ENCODE measurements around the gene ENOX2.
A peak's percentile ranks its signal among the peaks of the same experiment; 100 is the strongest.

The ENOX2 gene

GRCh38 chrX:130645955-130646583, 256.9 kb downstream of the ENOX2 start:
- no peaks in the 10 kb centered on the region for H3K36me3 ChIP-seq (replicated peaks)
- in situ Hi-C loops (cut with HindIII; ENCODE audit: low pct_ligation_motif_present, low sequenced_read_pairs) = no loop called here
- TF ChIP-seq, protein P1, sequence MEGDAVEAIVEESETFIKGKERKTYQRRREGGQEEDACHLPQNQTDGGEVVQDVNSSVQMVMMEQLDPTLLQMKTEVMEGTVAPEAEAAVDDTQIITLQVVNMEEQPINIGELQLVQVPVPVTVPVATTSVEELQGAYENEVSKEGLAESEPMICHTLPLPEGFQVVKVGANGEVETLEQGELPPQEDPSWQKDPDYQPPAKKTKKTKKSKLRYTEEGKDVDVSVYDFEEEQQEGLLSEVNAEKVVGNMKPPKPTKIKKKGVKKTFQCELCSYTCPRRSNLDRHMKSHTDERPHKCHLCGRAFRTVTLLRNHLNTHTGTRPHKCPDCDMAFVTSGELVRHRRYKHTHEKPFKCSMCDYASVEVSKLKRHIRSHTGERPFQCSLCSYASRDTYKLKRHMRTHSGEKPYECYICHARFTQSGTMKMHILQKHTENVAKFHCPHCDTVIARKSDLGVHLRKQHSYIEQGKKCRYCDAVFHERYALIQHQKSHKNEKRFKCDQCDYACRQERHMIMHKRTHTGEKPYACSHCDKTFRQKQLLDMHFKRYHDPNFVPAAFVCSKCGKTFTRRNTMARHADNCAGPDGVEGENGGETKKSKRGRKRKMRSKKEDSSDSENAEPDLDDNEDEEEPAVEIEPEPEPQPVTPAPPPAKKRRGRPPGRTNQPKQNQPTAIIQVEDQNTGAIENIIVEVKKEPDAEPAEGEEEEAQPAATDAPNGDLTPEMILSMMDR (IDR thresholded peaks at IDR 0.05; ENCODE audit: low read depth, low read length, missing control alignments) = no peak
- H3K27me3 ChIP-seq (replicated peaks) = no peaks in the 10 kb centered on the region
- H3K4me3 ChIP-seq (ENCODE audit: low read depth, low read length) = no peak overlapping the region
- no peak overlapping the region for H3K27ac ChIP-seq
- no peak for DNase-seq

- H3K4me3 ChIP-seq (ENCODE audit: low read depth, low read length) = no peak overlapping the region
- peak; percentile 5 for DNase-seq
- TF ChIP-seq, protein P1 (IDR thresholded peaks at IDR 0.05; ENCODE audit: low read depth, low read length, missing control alignments) = no peak
- H3K27me3 ChIP-seq (replicated peaks) = no peaks in the 10 kb centered on the region
- no peak overlapping the region for H3K27ac ChIP-seq
- no peaks in the 10 kb centered on the region for H3K36me3 ChIP-seq (replicated peaks)
- in situ Hi-C loops (cut with HindIII; ENCODE audit: low pct_ligation_motif_present, low sequenced_read_pairs) = no loop called here
Measured at GRCh38 chrX:130637591-130637990, 265.4 kb downstream of the ENOX2 start.

DNA sequence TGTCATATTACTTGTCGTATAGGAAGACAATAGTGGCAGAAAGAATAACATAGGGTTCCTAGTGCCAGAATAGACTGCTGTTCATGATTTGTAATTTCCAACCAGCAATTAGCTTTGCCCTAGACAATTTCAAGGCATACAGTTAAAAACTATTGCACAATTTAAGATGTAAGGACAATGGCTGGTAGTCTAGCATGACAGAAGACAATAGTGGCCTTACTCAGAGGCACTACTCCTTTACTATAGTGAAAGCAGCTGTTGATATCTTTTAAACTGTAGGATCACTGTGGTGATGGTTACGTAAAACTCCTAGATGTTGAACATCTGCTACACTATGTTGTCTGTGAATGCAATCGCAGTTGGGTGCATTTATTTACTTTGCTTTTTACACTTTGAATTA, 266.7 kb downstream of the ENOX2 start:
- TF ChIP-seq, protein P1 (IDR thresholded peaks at IDR 0.05; ENCODE audit: low read depth, low read length, missing control alignments) = no peak
- no peak overlapping the region for H3K4me3 ChIP-seq (ENCODE audit: low read depth, low read length)
- H3K27ac ChIP-seq = no peak overlapping the region
- no peak for DNase-seq
- no peaks in the 10 kb centered on the region for H3K27me3 ChIP-seq (replicated peaks)
- in situ Hi-C loops (cut with HindIII; ENCODE audit: low pct_ligation_motif_present, low sequenced_read_pairs) = no loop called here
- no peaks in the 10 kb centered on the region for H3K36me3 ChIP-seq (replicated peaks)

- TF ChIP-seq, protein P1 (IDR thresholded peaks at IDR 0.05; ENCODE audit: low read depth, low read length, missing control alignments) = no peak
- in situ Hi-C loops (cut with HindIII; ENCODE audit: low pct_ligation_motif_present, low sequenced_read_pairs) = no loop called here
- no peak overlapping the region for H3K4me3 ChIP-seq (ENCODE audit: low read depth, low read length)
- no peaks in the 10 kb centered on the region for H3K27me3 ChIP-seq (replicated peaks)
- no peak overlapping the region for H3K27ac ChIP-seq
- DNase-seq = no peak
- H3K36me3 ChIP-seq (replicated peaks) = no peaks in the 10 kb centered on the region
Measured at GRCh38 chrX:130631011-130631410, 272.0 kb downstream of the ENOX2 start.

DNA sequence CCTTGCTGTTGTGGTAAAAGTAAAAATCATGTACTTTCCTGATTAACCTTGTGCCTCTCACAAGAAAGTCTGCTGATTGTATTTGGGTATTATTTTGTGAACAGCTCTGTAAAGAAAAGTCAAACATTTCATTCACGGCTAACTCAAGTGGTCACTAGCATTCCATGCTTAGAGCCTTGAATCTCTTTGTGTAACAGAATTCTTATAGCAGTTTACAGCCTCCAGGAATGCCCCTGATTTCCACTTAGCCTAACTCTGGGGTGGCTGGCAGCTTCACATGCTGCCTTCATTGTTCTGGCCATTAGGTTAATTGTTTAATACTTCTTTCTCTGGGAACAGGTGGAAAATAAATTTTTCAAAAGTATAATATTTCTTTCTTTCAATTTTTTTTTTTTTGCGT, 274.5 kb downstream of the ENOX2 start:
- Histone ChIP-seq H3K27ac (no peak overlapping the region), H3K4me3 (ENCODE audit: low read depth, low read length) (no peak overlapping the region), H3K36me3 (replicated peaks) (no peaks in the 10 kb centered on the region), H3K27me3 (replicated peaks) (no peaks in the 10 kb centered on the region)
- in situ Hi-C loops (cut with HindIII; ENCODE audit: low pct_ligation_motif_present, low sequenced_read_pairs) = no loop called here
- TF ChIP-seq, protein P1 (IDR thresholded peaks at IDR 0.05; ENCODE audit: low read depth, low read length, missing control alignments) = no peak
- DNase-seq = no peak

GRCh38 chrX:130626521-130626920, 276.5 kb downstream of the ENOX2 start:
- in situ Hi-C loops (cut with HindIII; ENCODE audit: low pct_ligation_motif_present, low sequenced_read_pairs) = no loop called here
- no peak for DNase-seq
- no peaks in the 10 kb centered on the region for H3K27me3 ChIP-seq (replicated peaks)

More at GRCh38 chrX:130626521-130626920, 276.5 kb downstream of the ENOX2 start:
- H3K4me3 ChIP-seq (ENCODE audit: low read depth, low read length) = no peak overlapping the region
- H3K27ac ChIP-seq = no peak overlapping the region
- no peaks in the 10 kb centered on the region for H3K36me3 ChIP-seq (replicated peaks)
- TF ChIP-seq, protein P1 (IDR thresholded peaks at IDR 0.05; ENCODE audit: low read depth, low read length, missing control alignments) = no peak

All from brain microvascular endothelial cell (primary cell).